ENCODE data around the gene EYA3.

DNA sequence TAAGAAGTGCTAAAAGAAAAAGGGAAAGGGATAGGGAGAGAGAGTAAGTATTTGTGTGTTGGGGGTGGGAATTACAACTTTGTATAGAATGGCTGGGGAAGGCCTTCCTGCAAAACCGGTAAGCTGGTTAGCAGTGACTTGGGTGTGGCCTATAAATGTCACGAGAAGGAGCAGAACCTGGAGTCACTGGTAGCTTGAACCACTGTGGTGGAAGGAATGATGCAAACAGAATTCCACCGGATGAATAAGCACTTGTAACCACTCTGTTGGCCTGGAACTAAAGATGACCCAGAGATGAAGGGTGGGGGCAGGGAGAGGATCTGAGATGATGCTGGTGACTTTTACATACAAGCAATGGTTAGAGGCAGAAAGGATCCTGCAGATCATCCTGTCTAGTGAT lies 119.7 kb downstream of the EYA3 start:
- TF ChIP-seq, protein P1, sequence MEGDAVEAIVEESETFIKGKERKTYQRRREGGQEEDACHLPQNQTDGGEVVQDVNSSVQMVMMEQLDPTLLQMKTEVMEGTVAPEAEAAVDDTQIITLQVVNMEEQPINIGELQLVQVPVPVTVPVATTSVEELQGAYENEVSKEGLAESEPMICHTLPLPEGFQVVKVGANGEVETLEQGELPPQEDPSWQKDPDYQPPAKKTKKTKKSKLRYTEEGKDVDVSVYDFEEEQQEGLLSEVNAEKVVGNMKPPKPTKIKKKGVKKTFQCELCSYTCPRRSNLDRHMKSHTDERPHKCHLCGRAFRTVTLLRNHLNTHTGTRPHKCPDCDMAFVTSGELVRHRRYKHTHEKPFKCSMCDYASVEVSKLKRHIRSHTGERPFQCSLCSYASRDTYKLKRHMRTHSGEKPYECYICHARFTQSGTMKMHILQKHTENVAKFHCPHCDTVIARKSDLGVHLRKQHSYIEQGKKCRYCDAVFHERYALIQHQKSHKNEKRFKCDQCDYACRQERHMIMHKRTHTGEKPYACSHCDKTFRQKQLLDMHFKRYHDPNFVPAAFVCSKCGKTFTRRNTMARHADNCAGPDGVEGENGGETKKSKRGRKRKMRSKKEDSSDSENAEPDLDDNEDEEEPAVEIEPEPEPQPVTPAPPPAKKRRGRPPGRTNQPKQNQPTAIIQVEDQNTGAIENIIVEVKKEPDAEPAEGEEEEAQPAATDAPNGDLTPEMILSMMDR (IDR thresholded peaks at IDR 0.05), result no peak
- TF ChIP-seq POLR2A (IDR thresholded peaks at IDR 0.05) (no peak), POLR2AphosphoS5 (IDR thresholded peaks at IDR 0.05) (no peak), EP300 (IDR thresholded peaks at IDR 0.05) (no peak)

Data from gastroesophageal sphincter (tissue), 3 donors.